OCI-LY7 (cell line): ENCODE data around the gene EFNA2. TPM values are rescaled to one million over a fixed set of nuclear protein-coding genes. Genes with fewer than 3 reads are reported as not detected.

ENCODE experiments used
- BruUV-seq: library from RNA; stranded (reverse); fragments of 400-500 nt; replicated peaks from 2 replicates; lab custom pipeline; 2021; lab: Mats Ljungman, UMichigan
- CTCF ChIA-PET: fragments of 300-600 bp; sonication (Branson Sonifier 250); formaldehyde crosslinking; loops from one replicate; lab custom pipeline; 2022; ENCODE audit warnings: antibody characterized with exemption; ENCODE audit not compliant: unreplicated experiment; lab: Charles Lee
- POLR2A ChIA-PET: fragments of 300-600 bp; sonication (Branson Sonifier 250); formaldehyde crosslinking; loops from one replicate; lab custom pipeline; 2022; ENCODE audit warnings: antibody characterized with exemption; lab: Charles Lee
- DNase-seq: peaks from one replicate; pipeline ENCODE4 v3.0.0-alpha.2; 2015; ENCODE audit warnings: low spot score
- H2AFZ ChIP-seq: fragments of 200-600 bp; sonication (generic), shearing (Covaris generic); 2 replicates; pipeline ENCODE4 v1.6.1; 2014; ENCODE audit warnings: mild to moderate bottlenecking, antibody characterized with exemption, low read length, moderate library complexity
- H3K27ac ChIP-seq: fragments of 200-600 bp; sonication (generic); 2 replicates; pipeline ENCODE4 v1.5.1; 2014; ENCODE audit warnings: mixed run types, low read depth, mild to moderate bottlenecking, moderate library complexity, low read length, inconsistent platforms; ENCODE audit not compliant: poor library complexity, severe bottlenecking
- H3K36me3 ChIP-seq: fragments of 200-600 bp; sonication (generic); 2 replicates; pipeline ENCODE4 v1.6.1; 2014; ENCODE audit warnings: mild to moderate bottlenecking, antibody characterized with exemption, low read length, moderate library complexity, mixed read lengths; ENCODE audit not compliant: insufficient read depth
- H3K4me1 ChIP-seq: fragments of 200-600 bp; sonication (generic); 2 replicates; pipeline ENCODE4 v1.5.1; 2014; ENCODE audit warnings: mild to moderate bottlenecking, low read length; ENCODE audit not compliant: insufficient read depth, poor library complexity, severe bottlenecking
- H3K4me2 ChIP-seq: fragments of 200-600 bp; sonication (generic); 2 replicates; pipeline ENCODE4 v1.6.1; 2014; ENCODE audit warnings: mild to moderate bottlenecking, low read length
- H3K4me3 ChIP-seq: fragments of 200-600 bp; sonication (generic); 2 replicates; pipeline ENCODE4 v1.5.1; 2014; ENCODE audit warnings: mild to moderate bottlenecking, low read depth, low read length; ENCODE audit not compliant: poor library complexity, severe bottlenecking
- H3K79me2 ChIP-seq: fragments of 200-600 bp; sonication (generic); 2 replicates; pipeline ENCODE4 v1.6.1; 2016; ENCODE audit warnings: low read depth, mild to moderate bottlenecking, low read length, moderate library complexity, mixed read lengths; ENCODE audit not compliant: insufficient read depth
- H3K9me2 ChIP-seq: fragments of 200-600 bp; sonication (generic); 2 replicates; pipeline ENCODE4 v1.6.1; 2016; ENCODE audit warnings: mild to moderate bottlenecking, low read length, mixed read lengths; ENCODE audit not compliant: insufficient read depth
- H3K9me3 ChIP-seq: fragments of 200-600 bp; sonication (generic); 2 replicates; pipeline ENCODE4 v1.6.1; 2014; ENCODE audit warnings: mild to moderate bottlenecking, mixed run types, low read length, mixed read lengths
- H4K20me1 ChIP-seq: fragments of 200-600 bp; sonication (generic); 2 replicates; pipeline ENCODE4 v1.6.1; 2014; ENCODE audit warnings: mild to moderate bottlenecking, antibody characterized with exemption, low read length, moderate library complexity, mixed read lengths; ENCODE audit not compliant: insufficient read depth
- EZH2phosphoT487 ChIP-seq: fragments of 200-600 bp; sonication (generic); IDR thresholded peaks from 2 replicates; pipeline ENCODE4 v1.6.1; 2018; ENCODE audit warnings: low read depth, borderline replicate concordance, mild to moderate bottlenecking, mixed run types, antibody characterized with exemption, low read length, moderate library complexity, mixed read lengths
- intact Hi-C: fragments of 100-400 bp; cut with micrococcal nuclease; formaldehyde crosslinking; loops from one replicate; pipeline ENCODE4 v1.10.0; 2022; ENCODE audit not compliant: unreplicated experiment
- total RNA-seq, 2 experiments: library from RNA; depleted of rRNA in 1 of 2; stranded (reverse); fragments of >200 nt in 1 of 2; shearing (Covaris generic) in 1 of 2; gene quantifications; 2 replicates each; pipeline ENCODE4 v1.2.3, GENCODE V29; 2014 to 2022
- TF ChIP-seq, protein P1 (sequence below): fragments of 200-600 bp; sonication (generic); conservative IDR thresholded peaks from 2 replicates; pipeline ENCODE4 v1.5.1; 2014; ENCODE audit warnings: mild to moderate bottlenecking, antibody characterized with exemption, low read length, moderate library complexity, mixed read lengths

The EFNA2 gene
- total RNA-seq, 2 experiments from 2014 or later, result not detected

DNA sequence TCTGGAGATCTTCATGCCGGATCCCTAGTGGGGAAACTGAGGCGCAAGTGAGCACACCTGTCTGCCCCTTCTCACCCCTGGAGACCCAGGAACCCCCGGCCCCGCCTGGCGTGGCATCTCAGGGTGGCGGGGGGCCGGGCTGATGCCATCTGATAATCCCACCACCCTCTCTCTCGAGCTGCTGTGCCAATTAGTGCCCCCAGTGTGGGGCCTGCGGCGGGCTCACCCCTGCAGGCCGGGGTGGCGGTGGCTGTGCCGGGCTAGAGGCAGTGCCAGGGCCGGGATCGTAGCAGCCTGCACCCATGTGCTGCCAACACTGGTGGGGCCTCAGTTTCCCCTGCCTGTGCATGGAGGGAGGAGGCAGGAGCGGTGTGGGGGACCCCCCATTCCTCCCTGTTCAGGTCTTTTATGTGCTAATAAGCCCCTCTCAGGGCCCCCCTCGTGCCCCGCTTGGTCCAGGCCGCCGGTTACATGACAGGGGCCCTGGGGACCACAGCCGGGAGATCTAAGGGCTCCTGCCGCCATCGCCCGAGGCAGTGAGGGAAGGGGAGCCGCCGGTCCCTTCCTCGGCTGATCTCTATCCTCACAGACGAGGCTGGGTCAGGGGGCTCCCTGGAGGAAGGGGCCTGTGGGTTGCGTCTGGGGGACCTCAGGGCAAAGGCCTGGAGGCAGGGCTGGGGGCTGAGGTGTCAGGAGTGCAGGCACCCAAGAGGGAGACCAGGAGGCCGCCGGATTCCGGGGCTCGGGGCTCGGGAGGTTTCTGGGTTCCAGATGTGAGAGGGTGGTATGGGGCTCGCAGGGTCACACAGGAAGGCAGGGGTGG is 8.3 kb downstream of the EFNA2 start:
- no peaks in the 10 kb centered on the region for H4K20me1 ChIP-seq
- peaks cover 34% of the 10 kb centered on the region for H3K4me1 ChIP-seq
- TF ChIP-seq EZH2phosphoT487, result no peak
- TF ChIP-seq, protein P1, sequence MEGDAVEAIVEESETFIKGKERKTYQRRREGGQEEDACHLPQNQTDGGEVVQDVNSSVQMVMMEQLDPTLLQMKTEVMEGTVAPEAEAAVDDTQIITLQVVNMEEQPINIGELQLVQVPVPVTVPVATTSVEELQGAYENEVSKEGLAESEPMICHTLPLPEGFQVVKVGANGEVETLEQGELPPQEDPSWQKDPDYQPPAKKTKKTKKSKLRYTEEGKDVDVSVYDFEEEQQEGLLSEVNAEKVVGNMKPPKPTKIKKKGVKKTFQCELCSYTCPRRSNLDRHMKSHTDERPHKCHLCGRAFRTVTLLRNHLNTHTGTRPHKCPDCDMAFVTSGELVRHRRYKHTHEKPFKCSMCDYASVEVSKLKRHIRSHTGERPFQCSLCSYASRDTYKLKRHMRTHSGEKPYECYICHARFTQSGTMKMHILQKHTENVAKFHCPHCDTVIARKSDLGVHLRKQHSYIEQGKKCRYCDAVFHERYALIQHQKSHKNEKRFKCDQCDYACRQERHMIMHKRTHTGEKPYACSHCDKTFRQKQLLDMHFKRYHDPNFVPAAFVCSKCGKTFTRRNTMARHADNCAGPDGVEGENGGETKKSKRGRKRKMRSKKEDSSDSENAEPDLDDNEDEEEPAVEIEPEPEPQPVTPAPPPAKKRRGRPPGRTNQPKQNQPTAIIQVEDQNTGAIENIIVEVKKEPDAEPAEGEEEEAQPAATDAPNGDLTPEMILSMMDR, result no peak
- H3K9me3 ChIP-seq, result no peaks in the 10 kb centered on the region
- CTCF ChIA-PET, result no interaction called here
- H3K9me2 ChIP-seq, result no peaks in the 10 kb centered on the region
- DNase-seq, result no peak
- H3K79me2 ChIP-seq, result no peaks in the 10 kb centered on the region
- POLR2A ChIA-PET, result no interaction called here
- H3K4me3 ChIP-seq, result no peak overlapping the region
- H2AFZ ChIP-seq, result no peak overlapping the region
- no peaks in the 10 kb centered on the region for H3K36me3 ChIP-seq
- H3K4me2 ChIP-seq, result no peak overlapping the region
- intact Hi-C loops, result no loop called here
- no TSS peak for BruUV-seq
- no peak overlapping the region for H3K27ac ChIP-seq

DNA sequence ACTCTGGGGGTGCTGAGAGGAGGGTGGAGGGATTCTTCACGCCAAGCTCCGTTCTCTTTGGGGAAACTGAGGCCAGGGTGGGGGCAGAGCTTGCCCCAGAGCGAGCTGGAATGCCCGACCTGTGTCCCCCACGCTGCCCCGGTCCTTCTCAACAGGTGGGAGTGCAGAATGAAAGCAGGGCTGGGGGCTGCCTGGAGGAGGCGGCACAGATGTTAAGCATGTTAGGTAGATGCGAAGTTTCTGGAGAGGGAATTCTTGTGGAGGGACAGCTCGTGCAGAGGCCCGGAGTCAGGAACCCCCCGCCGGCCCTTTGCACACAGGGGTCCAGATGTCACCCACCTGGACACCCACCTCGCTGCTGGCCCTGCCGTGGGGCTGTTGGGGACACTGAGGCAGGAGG is 9.0 kb downstream of the EFNA2 start:
- no peaks in the 10 kb centered on the region for H3K9me2 ChIP-seq
- no peak for DNase-seq
- no peak overlapping the region for H3K27ac ChIP-seq
- H3K79me2 ChIP-seq, result no peaks in the 10 kb centered on the region
- H2AFZ ChIP-seq, result no peak overlapping the region
- no peaks in the 10 kb centered on the region for H3K36me3 ChIP-seq
- ChIA-PET CTCF (no interaction called here), POLR2A (no interaction called here)
- intact Hi-C loops, result no loop called here
- TF ChIP-seq, protein P1, result no peak
- BruUV-seq, result no TSS peak
- no peaks in the 10 kb centered on the region for H3K9me3 ChIP-seq
- peaks cover 34% of the 10 kb centered on the region for H3K4me1 ChIP-seq
- no peaks in the 10 kb centered on the region for H4K20me1 ChIP-seq
- no peak overlapping the region for H3K4me2 ChIP-seq
- no peak overlapping the region for H3K4me3 ChIP-seq
